ENCODE results near the gene BUD13. TPM values are rescaled to one million over a fixed set of nuclear protein-coding genes. Genes with fewer than 3 reads are reported as not detected.

The BUD13 gene
- polyA plus RNA-seq, 3 donors: 36.4 to 42.4 (median 39.3) TPM

DNA sequence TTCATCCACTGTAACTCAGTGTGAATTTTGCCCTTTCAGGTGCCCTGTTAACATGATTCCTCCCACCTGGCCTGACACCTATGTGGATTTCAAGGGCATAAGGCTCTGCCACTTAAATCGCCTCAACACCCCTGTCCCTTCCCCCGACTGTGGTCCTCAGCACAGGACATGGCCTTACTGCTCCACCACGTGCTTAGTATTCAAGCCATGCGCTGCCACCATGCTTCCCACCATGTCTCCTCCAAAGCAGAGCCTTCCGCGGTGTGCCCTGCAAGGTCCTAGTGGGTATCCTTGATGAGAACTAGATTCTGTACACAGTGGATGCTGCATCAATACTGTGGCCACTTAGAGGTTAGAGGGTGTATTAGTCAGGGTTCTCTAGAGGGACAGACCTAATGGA, 51.9 kb downstream of the BUD13 start:
- no peak for DNase-seq (ENCODE audit: low read depth in 3 of 3, low spot score in 2 of 3)

- no peak for DNase-seq (ENCODE audit: low read depth in 3 of 3, low spot score in 2 of 3)
Observed at GRCh38 chr11:116718955-116719501, 53.8 kb downstream of the BUD13 start.

DNA sequence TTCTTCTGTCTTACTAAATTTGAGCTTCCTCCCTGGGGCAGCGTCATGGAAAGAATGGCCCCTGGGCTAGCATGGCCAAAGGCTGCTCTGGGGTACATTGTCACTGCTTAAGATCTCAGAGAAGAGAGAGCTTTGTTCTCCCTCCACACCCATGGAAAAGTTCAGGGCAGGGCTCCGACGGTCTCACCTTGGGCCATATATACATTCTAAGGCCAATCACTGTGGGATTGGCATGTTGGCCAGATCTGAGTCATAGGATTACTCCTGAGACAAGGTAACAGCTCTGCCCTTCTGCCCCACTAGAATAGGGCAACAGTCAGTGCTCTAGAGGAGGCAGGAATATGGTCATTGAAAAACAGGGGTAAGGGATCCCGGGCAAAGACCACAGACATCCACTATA, 56.2 kb downstream of the BUD13 start:
- DNase-seq (ENCODE audit: low read depth in 3 of 3, low spot score in 2 of 3): no peak

DNA sequence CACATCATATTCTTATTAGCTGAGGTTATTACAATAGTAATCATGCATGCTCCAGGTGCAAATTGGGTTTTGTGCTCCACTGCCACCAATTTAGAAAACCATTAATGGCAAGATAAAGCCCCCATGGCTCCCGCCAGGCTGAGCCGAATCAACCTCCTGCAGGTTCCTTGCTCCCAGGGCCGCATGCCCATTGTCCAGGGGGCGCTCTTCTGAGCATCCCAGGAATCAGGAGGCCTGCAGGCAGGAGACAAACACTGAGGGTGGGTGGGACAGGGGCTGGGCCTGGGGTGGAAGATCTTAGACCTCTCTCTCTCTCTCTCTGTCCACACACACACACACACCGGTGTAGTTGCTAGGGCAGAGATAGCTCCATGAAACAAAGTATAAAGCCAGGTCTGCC, 57.4 kb downstream of the BUD13 start:
- DNase-seq (ENCODE audit: low read depth in 3 of 3, low spot score in 2 of 3): no peak

DNA sequence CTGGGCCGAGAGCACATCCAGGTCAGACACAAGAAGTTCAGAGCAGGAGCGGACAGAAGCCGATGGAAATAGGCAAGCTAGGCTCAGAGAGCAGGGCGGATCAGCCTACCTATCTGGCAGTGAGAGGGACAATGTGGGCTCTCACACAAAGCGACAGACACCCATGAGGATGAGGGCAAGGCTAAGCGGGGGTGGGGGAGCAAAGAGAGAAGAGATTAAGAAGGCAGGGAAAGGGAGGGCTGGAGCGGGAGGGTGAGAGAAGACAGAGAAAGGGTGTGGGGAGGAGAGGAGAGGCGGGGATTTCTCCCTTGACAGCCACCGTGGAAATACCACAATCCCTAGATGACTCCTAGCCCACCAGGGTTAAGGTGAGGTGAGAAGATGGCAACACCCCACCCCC, 57.9 kb downstream of the BUD13 start:
- no peak for DNase-seq (ENCODE audit: low read depth in 3 of 3, low spot score in 2 of 3)

DNA sequence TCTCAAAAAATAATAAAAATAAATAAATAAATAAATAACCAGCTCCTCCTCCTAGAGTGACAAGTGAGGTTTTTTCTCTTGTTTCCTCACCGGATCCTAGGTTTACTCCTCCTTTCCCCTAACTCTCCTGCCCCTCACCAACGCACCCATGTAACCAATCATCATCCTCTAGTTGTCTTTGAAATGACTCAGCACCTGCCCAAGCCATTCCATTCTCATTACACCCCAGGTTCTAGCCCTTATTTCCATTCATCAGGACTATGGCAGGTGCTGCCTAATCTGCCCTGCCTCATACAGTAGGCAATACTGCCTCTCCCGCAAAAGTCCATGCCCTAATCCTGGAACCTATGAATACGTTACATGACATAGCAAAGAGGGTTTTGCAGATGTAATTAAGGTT, 60.4 kb downstream of the BUD13 start:
- DNase-seq (ENCODE audit: low read depth in 3 of 3, low spot score in 2 of 3): no peak

- DNase-seq (ENCODE audit: low read depth in 3 of 3, low spot score in 2 of 3): no peak
Observed at GRCh38 chr11:116710762-116711161, 62.0 kb downstream of the BUD13 start.

- DNase-seq (ENCODE audit: low read depth in 3 of 3, low spot score in 2 of 3): no peak
Observed at GRCh38 chr11:116710001-116710674, 62.6 kb downstream of the BUD13 start.

DNA sequence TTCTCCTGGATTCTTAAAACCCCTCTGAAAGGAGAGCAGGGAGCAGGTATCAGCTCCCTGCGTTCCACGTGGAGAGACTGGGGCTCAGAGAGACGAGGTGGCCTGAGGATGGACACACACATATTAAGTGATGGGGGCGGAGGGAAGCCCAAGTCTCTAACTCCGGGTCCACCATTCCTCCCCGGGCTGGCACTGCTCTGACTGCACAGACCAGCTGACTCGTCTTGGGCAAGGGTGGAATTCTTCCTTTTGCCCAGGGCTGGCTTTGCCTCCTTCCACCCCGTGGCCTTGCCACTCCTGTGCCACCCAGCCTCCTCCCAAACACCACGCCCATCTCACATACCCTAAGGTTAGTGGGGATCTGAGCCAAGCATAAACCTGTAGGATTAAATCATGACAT, 65.0 kb downstream of the BUD13 start:
- no peak for DNase-seq (ENCODE audit: low read depth in 3 of 3, low spot score in 2 of 3)

DNA sequence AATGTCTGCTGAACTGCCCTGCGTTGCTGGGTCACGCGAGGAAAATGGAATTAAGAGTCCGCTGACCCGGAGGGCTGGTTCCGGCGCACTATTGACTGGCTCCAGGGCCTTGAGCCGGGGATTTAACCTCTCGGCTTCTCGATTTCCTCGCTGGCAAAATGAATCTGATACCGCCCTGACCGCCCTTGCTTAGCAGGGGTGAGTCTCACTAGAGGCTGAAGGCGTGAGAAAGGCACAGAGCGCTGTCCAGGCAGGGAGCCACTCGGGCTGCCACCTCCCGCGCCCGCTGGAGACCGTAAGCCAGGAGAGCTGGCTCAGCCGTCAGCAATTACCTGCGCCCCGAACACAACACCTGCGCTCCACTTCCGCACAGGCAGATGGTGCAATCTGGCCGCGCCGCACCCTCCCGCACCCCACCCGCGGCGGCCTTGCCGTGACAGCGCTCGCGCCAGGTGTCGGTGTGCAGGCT, 65.6 kb downstream of the BUD13 start:
- no peak for DNase-seq (ENCODE audit: low read depth in 3 of 3, low spot score in 2 of 3)

DNA sequence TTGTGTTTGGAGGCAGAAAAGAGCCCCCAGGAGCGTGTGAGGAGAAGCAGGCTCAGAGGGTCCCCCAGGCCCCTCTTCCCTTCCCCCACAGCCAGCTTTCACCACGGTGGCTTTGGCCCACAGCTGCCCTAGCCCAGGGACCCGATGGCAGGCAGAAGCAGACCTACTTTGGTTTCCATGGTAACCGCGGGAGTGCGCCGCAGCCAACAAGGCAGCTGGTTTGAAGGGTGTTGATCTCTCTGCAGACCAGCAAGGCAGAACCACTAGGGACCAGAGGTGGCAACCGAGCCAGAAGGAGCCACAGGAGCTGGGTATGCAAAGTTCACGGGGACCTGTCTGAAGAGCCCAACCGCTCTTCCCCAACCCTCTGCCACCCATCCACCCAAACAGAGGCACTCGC, 69.4 kb downstream of the BUD13 start:
- no peak for DNase-seq (ENCODE audit: low read depth in 3 of 3, low spot score in 2 of 3)

GRCh38 chr11:116702772-116703385, 69.9 kb downstream of the BUD13 start:
- DNase-seq (ENCODE audit: low read depth in 3 of 3, low spot score in 2 of 3): no peak

DNA sequence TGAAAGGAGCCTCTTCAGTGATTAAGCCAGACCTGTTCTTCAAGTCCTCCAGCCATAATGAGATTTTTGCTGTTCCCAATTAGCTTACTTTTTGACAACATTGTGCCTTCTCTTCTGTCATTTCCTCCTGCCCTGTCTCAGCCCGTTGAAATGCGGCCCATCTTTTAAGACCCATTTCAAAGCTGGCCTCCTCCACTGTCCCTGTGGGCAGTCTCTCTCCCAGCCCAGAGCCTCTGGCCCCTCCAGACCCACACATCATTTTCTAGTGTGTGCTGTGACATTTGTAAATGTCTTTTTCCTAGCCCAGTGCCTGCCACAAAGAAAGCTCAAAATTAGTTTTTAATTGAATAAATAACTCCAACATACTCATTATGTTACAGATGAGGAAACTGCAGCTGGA, 70.9 kb downstream of the BUD13 start:
- DNase-seq (ENCODE audit: low read depth in 3 of 3, low spot score in 2 of 3): no peak

- DNase-seq (ENCODE audit: low read depth in 3 of 3, low spot score in 2 of 3): no peak
Observed at GRCh38 chr11:116701297-116701801, 71.4 kb downstream of the BUD13 start.

- DNase-seq (ENCODE audit: low read depth in 3 of 3, low spot score in 2 of 3): no peak
Observed at GRCh38 chr11:116700586-116701220, 72.1 kb downstream of the BUD13 start.

Other genes with a start within 250 kb of the BUD13 start
- gene ZPR1, start 15.0 kb upstream of the BUD13 start, polyA plus RNA-seq (ENCODE audit: insufficient read length in 3 of 3): 10 to 100 TPM; 60.3 to 67.8 (median 60.6) TPM
- gene APOA5, start 18.9 kb upstream of the BUD13 start, polyA plus RNA-seq (ENCODE audit: insufficient read length in 3 of 3): not detected
- not detected for gene APOA4, start 50.3 kb upstream of the BUD13 start, polyA plus RNA-seq (ENCODE audit: insufficient read length in 3 of 3)
- gene APOC3, start 56.9 kb upstream of the BUD13 start, polyA plus RNA-seq (ENCODE audit: insufficient read length in 3 of 3): 10 to 100 TPM in 1 of 3 donors, 1 to 10 TPM in 2; 3.7 to 10.2 (median 7.1) TPM
- gene APOA1, start 64.6 kb upstream of the BUD13 start, polyA plus RNA-seq (ENCODE audit: insufficient read length in 3 of 3): 100 to 1,000 TPM in 2 of 3 donors, 10 to 100 TPM in 1; 79.4 to 134 (median 123) TPM

Measured in right renal cortex interstitium (tissue), 3 donors.